HCT116 (cell line): ENCODE measurements around the gene RBFOX2. TPM values are rescaled to one million over a fixed set of nuclear protein-coding genes. Genes with fewer than 3 reads are reported as not detected.

Experiments
- ATAC-seq: fragments of 200-7000 bp; cut with Tn5 transposase; 2 replicates; pipeline ENCODE4 v1.9.1; 2020; ENCODE audit warnings: mild to moderate bottlenecking, moderate library complexity
- BruUV-seq: library from RNA; stranded (reverse); fragments of 400-500 nt; replicated peaks from 2 replicates; lab custom pipeline; 2021; lab: Mats Ljungman, UMichigan
- CTCF ChIA-PET: fragments of 300-600 bp; sonication (Branson Sonifier 250); formaldehyde crosslinking; loops from one replicate; lab custom pipeline; 2021; ENCODE audit warnings: antibody characterized with exemption; lab: Charles Lee
- POLR2A ChIA-PET: fragments of 300-600, 350-600 bp; sonication (Branson Sonifier 250); formaldehyde crosslinking; loops from one replicate; lab custom pipeline; 2021; ENCODE audit warnings: antibody characterized with exemption; lab: Charles Lee
- RAD21 ChIA-PET, 2 experiments: fragments of 300-600 bp; sonication (Branson Sonifier 250); formaldehyde crosslinking; loops; one replicate each; lab custom pipeline; 2023; ENCODE audit warnings: low total read pairs in 2 of 2; ENCODE audit not compliant: uncharacterized antibody in 2 of 2, unreplicated experiment in 2 of 2, low non-redundant PET in 1 of 2; lab: Charles Lee
- DNase-seq: peaks from one replicate; pipeline ENCODE4 v3.0.0-alpha.2; 2010; ENCODE audit warnings: low read depth, low spot score
- H2AFZ ChIP-seq: fragments of 200-600 bp; shearing (Covaris generic), sonication (generic); 2 replicates; pipeline ENCODE4 v1.6.1; 2017; ENCODE audit warnings: low read depth, mixed run types, mixed read lengths, antibody characterized with exemption, low read length; ENCODE audit not compliant: poor library complexity, severe bottlenecking
- H3K27ac ChIP-seq: 2 replicates; pipeline ENCODE4 v1.5.1; 2012; ENCODE audit warnings: low read depth, low read length
- H3K27me3 ChIP-seq: fragments of 200-600 bp; sonication (generic); 2 replicates; pipeline ENCODE4 v1.6.1; 2016; ENCODE audit warnings: mixed run types, low read length, mixed read lengths; ENCODE audit not compliant: insufficient read depth
- H3K36me3 ChIP-seq, 2 experiments: fragments of 200-500 bp in 1 of 2; fragments of 200-600 bp in 1 of 2; sonication (Bioruptor generic) in 1 of 2; sonication (generic) in 1 of 2; 2 replicates each; pipeline versions ENCODE4 v1.5.1 to v1.6.1; 2014 to 2016; ENCODE audit warnings: low read length in 2 of 2, inconsistent platforms in 1 of 2, mixed read lengths in 1 of 2, mixed run types in 1 of 2; ENCODE audit not compliant: insufficient read depth in 2 of 2, control insufficient read depth in 1 of 2
- H3K4me1 ChIP-seq, 2 experiments: fragments of 200-600 bp in 1 of 2; sonication (generic) in 1 of 2; 2 replicates each; pipeline versions ENCODE4 v1.5.1 to v1.6.1; 2012 to 2017; ENCODE audit warnings: low read length in 2 of 2, inconsistent platforms in 1 of 2, mild to moderate bottlenecking in 1 of 2, mixed read lengths in 1 of 2, mixed run types in 1 of 2, moderate library complexity in 1 of 2; ENCODE audit not compliant: insufficient read depth in 2 of 2, control insufficient read depth in 1 of 2
- H3K4me2 ChIP-seq: fragments of 200-600 bp; sonication (generic); 2 replicates; pipeline ENCODE4 v1.6.1; 2017; ENCODE audit warnings: mixed run types, low read length, mixed read lengths
- H3K4me3 ChIP-seq, 2 experiments: fragments of 200-600 bp in 1 of 2; sonication (generic) in 1 of 2; replicated peaks in 1 of 2; 2 replicates each; pipeline ENCODE4 v1.5.1; 2011 to 2016; ENCODE audit warnings: low read length in 2 of 2, control low read depth in 1 of 2, low read depth in 1 of 2, mild to moderate bottlenecking in 1 of 2, mixed read lengths in 1 of 2, mixed run types in 1 of 2
- H3K79me2 ChIP-seq: fragments of 200-600 bp; sonication (generic); 2 replicates; pipeline ENCODE4 v1.6.1; 2017; ENCODE audit warnings: mild to moderate bottlenecking, mixed run types, low read length, moderate library complexity, mixed read lengths; ENCODE audit not compliant: insufficient read depth
- H3K9ac ChIP-seq: fragments of 200-600 bp; sonication (generic); 2 replicates; pipeline ENCODE4 v1.6.1; 2016; ENCODE audit warnings: low read length, mixed read lengths
- H3K9me2 ChIP-seq: fragments of 200-600 bp; sonication (generic), shearing (Covaris generic); 2 replicates; pipeline ENCODE4 v1.6.1; 2017; ENCODE audit warnings: mixed run types, mild to moderate bottlenecking, moderate library complexity; ENCODE audit not compliant: insufficient read depth
- H3K9me3 ChIP-seq, 2 experiments: fragments of 200-500 bp in 1 of 2; fragments of 200-600 bp in 1 of 2; sonication (Bioruptor generic) in 1 of 2; sonication (generic) in 1 of 2; 2 replicates each; pipeline ENCODE4 v1.6.1; 2014 to 2017; ENCODE audit warnings: low read length in 2 of 2, mixed read lengths in 2 of 2, inconsistent platforms in 1 of 2, low read depth in 1 of 2, mild to moderate bottlenecking in 1 of 2, mixed run types in 1 of 2, moderate library complexity in 1 of 2; ENCODE audit not compliant: control insufficient read depth in 1 of 2, insufficient read depth in 1 of 2
- H4K20me1 ChIP-seq: fragments of 200-600 bp; sonication (generic), shearing (Covaris generic); 2 replicates; pipeline ENCODE4 v1.6.1; 2017; ENCODE audit warnings: mixed run types, mild to moderate bottlenecking, moderate library complexity; ENCODE audit not compliant: insufficient read depth
- ATF3 ChIP-seq: IDR thresholded peaks from 2 replicates; pipeline ENCODE4 v1.6.1; 2012
- CBX3 ChIP-seq: IDR thresholded peaks from 2 replicates; pipeline ENCODE4 v1.6.1; 2012; ENCODE audit warnings: low read depth
- CEBPB ChIP-seq: IDR thresholded peaks from 2 replicates; pipeline ENCODE4 v1.6.1; 2012; ENCODE audit warnings: low read depth
- CTCF ChIP-seq, 3 experiments: fragments of 200-600 bp in 1 of 3; sonication (generic) in 1 of 3; IDR thresholded peaks in 2 of 3; conservative IDR thresholded peaks in 1 of 3; 2 replicates each; pipeline ENCODE4 v1.5.1; 2012 to 2017; ENCODE audit warnings: low read depth in 2 of 3, low read length in 2 of 3, antibody characterized with exemption in 1 of 3, borderline replicate concordance in 1 of 3, control low read depth in 1 of 3, mild to moderate bottlenecking in 1 of 3, mixed read lengths in 1 of 3, mixed run types in 1 of 3, moderate library complexity in 1 of 3; ENCODE audit not compliant: insufficient read depth in 1 of 3
- EGR1 ChIP-seq: IDR thresholded peaks from 2 replicates; pipeline ENCODE4 v1.6.1; 2012; ENCODE audit warnings: low read depth
- ELF1 ChIP-seq: IDR thresholded peaks from 2 replicates; pipeline ENCODE4 v1.6.1; 2012; ENCODE audit warnings: low read depth, borderline replicate concordance
- EZH2phosphoT487 ChIP-seq: fragments of 200-600 bp; IDR thresholded peaks from 2 replicates; pipeline ENCODE4 v1.6.1; 2018; ENCODE audit warnings: antibody characterized with exemption, borderline replicate concordance
- FOSL1 ChIP-seq: IDR thresholded peaks from 2 replicates; pipeline ENCODE4 v1.6.1; 2012; ENCODE audit warnings: low read depth
- MAX ChIP-seq: IDR thresholded peaks from 2 replicates; pipeline ENCODE4 v1.6.1; 2012
- POLR2A ChIP-seq: IDR thresholded peaks from 2 replicates; pipeline ENCODE4 v1.7.0; 2011; ENCODE audit warnings: borderline replicate concordance; ENCODE audit not compliant: insufficient read depth, insufficient read length; ENCODE audit errors: extremely low read depth
- SIN3A ChIP-seq: IDR thresholded peaks from 2 replicates; pipeline ENCODE4 v1.6.1; 2012; ENCODE audit warnings: low read depth
- TCF7L2 ChIP-seq: IDR thresholded peaks from 2 replicates; pipeline ENCODE4 v1.7.0; 2011; ENCODE audit warnings: borderline replicate concordance, inconsistent platforms; ENCODE audit not compliant: insufficient read depth, insufficient read length; ENCODE audit errors: extremely low read depth
- YY1 ChIP-seq: IDR thresholded peaks from 2 replicates; pipeline ENCODE4 v1.6.1; 2011; ENCODE audit warnings: low read length, low read depth, moderate library complexity, mild to moderate bottlenecking; ENCODE audit not compliant: insufficient replicate concordance; ENCODE audit errors: extremely low read depth
- ZBTB33 ChIP-seq: IDR thresholded peaks from 2 replicates; pipeline ENCODE4 v1.6.1; 2011; ENCODE audit warnings: mild to moderate bottlenecking, low read length, moderate library complexity; ENCODE audit not compliant: insufficient replicate concordance; ENCODE audit errors: extremely low read depth
- ZFX ChIP-seq: fragments of 450-650 bp; IDR thresholded peaks from 2 replicates; pipeline ENCODE4 v1.6.1; 2017
- ZNF274 ChIP-seq: fragments of 200-500 bp; sonication (Bioruptor generic); IDR thresholded peaks from 2 replicates; pipeline ENCODE4 v1.6.1; 2014; ENCODE audit warnings: mild to moderate bottlenecking, low read depth, low read length, inconsistent platforms
- intact Hi-C: fragments of 100-400 bp; cut with micrococcal nuclease; formaldehyde crosslinking; loops from 2 replicates; pipeline ENCODE4 v1.10.0; 2022
- total RNA-seq: library from RNA; stranded (reverse); gene quantifications from one replicate; pipeline ENCODE4 v1.2.1, GENCODE V29; 2021; ENCODE audit not compliant: unreplicated experiment

RBFOX2 gene
- total RNA-seq, 1 experiment from 2014 or later = 83.9 TPM

- ChIA-PET CTCF (no interaction called here), POLR2A (interaction anchor here (0.7 to 1.3 kb wide), 2 partner anchors 14 to 168 kb away, joined by 3 read pairs; partner anchors contain the start of gene RBFOX2), RAD21 (no interaction called here)
- peaks cover 0 to 13% of the 10 kb centered on the region in 2 experiments; a peak in 2 of 4 replicates for H3K4me1 ChIP-seq
- peaks cover 96% of the 10 kb centered on the region for H3K79me2 ChIP-seq
- no TSS peak for BruUV-seq
- no peaks in the 10 kb centered on the region; the same call in 1 of the 2 replicates for H4K20me1 ChIP-seq
- no peaks in the 10 kb centered on the region for H3K9me3 ChIP-seq
- no peak overlapping the region for H3K27ac ChIP-seq
- H3K36me3 ChIP-seq = no peaks in the 10 kb centered on the region
- intact Hi-C loops = no loop called here
- DNase-seq (no peak), ATAC-seq (no peak)
- H3K9ac ChIP-seq = no peak overlapping the region
- H3K4me3 ChIP-seq = no peak overlapping the region
- TF ChIP-seq ZBTB33 = no peak
- no peak for TF ChIP-seq SIN3A
- TF ChIP-seq YY1 = no peak
- no peak for TF ChIP-seq MAX
- TF ChIP-seq EZH2phosphoT487 = no peak
- TF ChIP-seq TCF7L2 = no peak
- TF ChIP-seq FOSL1 = no peak
- no peak for TF ChIP-seq CEBPB
- no peak for TF ChIP-seq ELF1
- TF ChIP-seq CBX3 = no peak
- no peak for TF ChIP-seq ATF3
- TF ChIP-seq ZNF274 = no peak
- TF ChIP-seq EGR1 = no peak
- TF ChIP-seq ZFX = no peak
- no peak for TF ChIP-seq CTCF (IDR thresholded peaks at IDR 0.05 in 2 of 3, conservative IDR thresholded peaks at IDR 0.05 in 1 of 3; ENCODE audit: borderline replicate concordance in 1 of 3, insufficient read depth in 1 of 3, low read depth in 2 of 3, low read length in 2 of 3)
- no peak for TF ChIP-seq POLR2A
- no peaks in the 10 kb centered on the region for H3K9me2 ChIP-seq
- H2AFZ ChIP-seq = no peak overlapping the region
- no peaks in the 10 kb centered on the region for H3K27me3 ChIP-seq
- no peak overlapping the region for H3K4me2 ChIP-seq
Measured at GRCh38 chr22:36014546-36015074, 14.0 kb downstream of the RBFOX2 start.
